HepG2 (cell line): ENCODE data around the gene ACSS3. TPM values are rescaled to one million over a fixed set of nuclear protein-coding genes. Genes with fewer than 3 reads are reported as not detected.
A peak's percentile ranks its signal among the peaks of the same experiment; 100 is the strongest.

Source experiments
- ARNT2 ChIP-seq: sonication (generic); formaldehyde crosslinking; IDR thresholded peaks from 2 replicates; pipeline ENCODE4 v1.8.0; 2022; ENCODE audit warnings: mild to moderate bottlenecking, low read depth, missing genetic modification reagents, moderate library complexity
- BRD4 ChIP-seq: sonication (generic); formaldehyde crosslinking; IDR thresholded peaks from 2 replicates; pipeline ENCODE4 v1.4.0; 2020; ENCODE audit warnings: missing genetic modification reagents
- CBX2 ChIP-seq, 2 experiments: fragments of 200-600 bp in 1 of 2; sonication (generic); formaldehyde crosslinking in 1 of 2; IDR thresholded peaks; 2 replicates each; pipeline versions ENCODE4 v1.7.0 to v1.8.1; 2018 to 2022; ENCODE audit warnings: low read depth in 2 of 2, low read length in 1 of 2, mild to moderate bottlenecking in 1 of 2, missing genetic modification reagents in 1 of 2
- ELF1 ChIP-seq: sonication (generic); formaldehyde crosslinking; IDR thresholded peaks from 2 replicates; pipeline ENCODE4 v1.4.0; 2020; ENCODE audit warnings: missing genetic modification reagents
- HDAC2 ChIP-seq: sonication (generic); formaldehyde crosslinking; IDR thresholded peaks from 2 replicates; pipeline ENCODE4 v1.4.0; 2020; ENCODE audit warnings: missing genetic modification reagents
- HES4 ChIP-seq: sonication (generic); formaldehyde crosslinking; IDR thresholded peaks from 2 replicates; pipeline ENCODE4 v1.9.0; 2021; ENCODE audit warnings: mild to moderate bottlenecking, missing genetic modification reagents, borderline replicate concordance
- HOXA3 ChIP-seq: sonication (generic); formaldehyde crosslinking; IDR thresholded peaks from 2 replicates; pipeline ENCODE4 v1.5.0; 2020; ENCODE audit warnings: missing genetic modification reagents
- IRF2 ChIP-seq: IDR thresholded peaks from 2 replicates; pipeline ENCODE4 v1.6.1; 2018; ENCODE audit warnings: missing genetic modification reagents, missing compliant biosample characterization
- KDM5B ChIP-seq: sonication (generic); formaldehyde crosslinking; IDR thresholded peaks from 2 replicates; pipeline ENCODE4 v1.4.0; 2020; ENCODE audit warnings: missing genetic modification reagents, mild to moderate bottlenecking, borderline replicate concordance
- MAFF ChIP-seq: IDR thresholded peaks from 2 replicates; pipeline ENCODE4 v1.6.1; 2011; ENCODE audit warnings: low read depth, low read length, improper control_type of control experiment
- MAZ ChIP-seq, 2 experiments: sonication (generic) in 1 of 2; formaldehyde crosslinking in 1 of 2; IDR thresholded peaks; 2 replicates each; pipeline versions ENCODE4 v1.5.0 to v1.6.1; 2012 to 2020; ENCODE audit warnings: low read depth in 2 of 2, mild to moderate bottlenecking in 2 of 2, borderline replicate concordance in 1 of 2, improper control_type of control experiment in 1 of 2, low read length in 1 of 2, missing genetic modification reagents in 1 of 2, moderate library complexity in 1 of 2
- MIER3 ChIP-seq: IDR thresholded peaks from 2 replicates; pipeline ENCODE4 v1.6.1; 2016; ENCODE audit warnings: missing compliant biosample characterization, borderline replicate concordance
- MXD1 ChIP-seq: sonication (generic); formaldehyde crosslinking; IDR thresholded peaks from 2 replicates; pipeline ENCODE4 v1.4.0; 2020; ENCODE audit warnings: mild to moderate bottlenecking, missing genetic modification reagents
- MXD3 ChIP-seq: IDR thresholded peaks from 2 replicates; pipeline ENCODE4 v1.6.1; 2016; ENCODE audit warnings: mild to moderate bottlenecking, missing biosample characterization, missing genetic modification reagents
- SP1 ChIP-seq, 2 experiments: fragments of 450-650 bp in 1 of 2; sonication (generic) in 1 of 2; formaldehyde crosslinking in 1 of 2; IDR thresholded peaks; 2 replicates each; pipeline versions ENCODE4 v1.4.0 to v1.6.1; 2016 to 2020; ENCODE audit warnings: missing genetic modification reagents in 1 of 2
- STAT6 ChIP-seq: sonication (generic); formaldehyde crosslinking; IDR thresholded peaks from 2 replicates; pipeline ENCODE4 v1.4.0; 2020; ENCODE audit warnings: missing genetic modification reagents, mild to moderate bottlenecking, borderline replicate concordance
- TERF1 ChIP-seq: sonication (generic); formaldehyde crosslinking; IDR thresholded peaks from 2 replicates; pipeline ENCODE4 v1.8.0; 2022; ENCODE audit warnings: mild to moderate bottlenecking, missing genetic modification reagents, moderate library complexity
- THAP7 ChIP-seq: sonication (generic); formaldehyde crosslinking; IDR thresholded peaks from 2 replicates; pipeline ENCODE4 v1.8.1; 2023; ENCODE audit warnings: mild to moderate bottlenecking, missing genetic modification reagents
- ZBTB21 ChIP-seq: sonication (generic); formaldehyde crosslinking; IDR thresholded peaks from 2 replicates; pipeline ENCODE4 v1.4.0; 2020; ENCODE audit warnings: missing genetic modification reagents
- ZC3H13 ChIP-seq: sonication (generic); formaldehyde crosslinking; IDR thresholded peaks from 2 replicates; pipeline ENCODE4 v1.8.1; 2023; ENCODE audit warnings: mild to moderate bottlenecking, missing genetic modification reagents, moderate library complexity
- ZFX ChIP-seq: sonication (generic); formaldehyde crosslinking; IDR thresholded peaks from 2 replicates; pipeline ENCODE4 v1.4.0; 2020; ENCODE audit warnings: mild to moderate bottlenecking, low read depth, missing genetic modification reagents, moderate library complexity
- ZNF235 ChIP-seq: sonication (generic); formaldehyde crosslinking; IDR thresholded peaks from 2 replicates; pipeline ENCODE4 v1.8.1; 2023; ENCODE audit warnings: mild to moderate bottlenecking, missing genetic modification reagents, borderline replicate concordance
- ZNF552 ChIP-seq: sonication (generic); formaldehyde crosslinking; IDR thresholded peaks from 2 replicates; pipeline ENCODE4 v1.9.0; 2022; ENCODE audit warnings: missing genetic modification reagents, mild to moderate bottlenecking, borderline replicate concordance
- ZNF589 ChIP-seq: sonication (generic); formaldehyde crosslinking; conservative IDR thresholded peaks from 2 replicates; pipeline ENCODE4 v1.8.0; 2022; ENCODE audit warnings: mild to moderate bottlenecking, moderate library complexity, missing genetic modification reagents
- ZNF615 ChIP-seq: sonication (generic); formaldehyde crosslinking; IDR thresholded peaks from 2 replicates; pipeline ENCODE4 v1.5.0; 2020; ENCODE audit warnings: mild to moderate bottlenecking, missing genetic modification reagents, borderline replicate concordance
- polyA plus RNA-seq, 8 experiments: library from polyadenylated mRNA; depleted of rRNA in 3 of 8; stranded (reverse) in 7 of 8; unstranded in 1 of 8; fragments of >200 nt; fragmentation: Illumina TruSeq in 4 of 8; extraction: Trizol in 4 of 8; gene quantifications; 2 replicates each; pipeline versions ENCODE4 v1.2.1 to v1.2.3, GENCODE V29; 2011 to 2016; ENCODE audit warnings: low read depth in 4 of 8, missing spikeins in 1 of 8, mixed read lengths in 1 of 8; ENCODE audit not compliant: insufficient read depth in 1 of 8
- total RNA-seq, 5 experiments: library from RNA; depleted of rRNA; stranded (reverse); fragments of >200 nt; fragmentation: Illumina TruSeq; extraction: Trizol; gene quantifications; 2 replicates each; pipeline ENCODE4 v1.2.3, GENCODE V29; 2016; ENCODE audit warnings: low read depth in 1 of 5

ACSS3 gene
- total and polyA plus RNA-seq, 2 of the 13 experiments (the other 11 are each of a cell fraction or from before 2014, with no cell fraction given) = 79.5 to 86.3 TPM

- no peak for TF ChIP-seq ZNF235 (CRISPR knock-in tag)
- no peak for TF ChIP-seq MXD3 (CRISPR knock-in tag)
- TF ChIP-seq BRD4 (CRISPR knock-in tag) = no peak
- TF ChIP-seq MIER3 (CRISPR knock-in tag) = peak; percentile 77; the same call in 1 of the 2 replicates
- TF ChIP-seq ARNT2 (CRISPR knock-in tag) = 0 out of 2 replicates have a peak, but pooled peaks have one; percentile 43
- peak; percentile 86 for TF ChIP-seq HOXA3 (CRISPR knock-in tag)
- no peak for TF ChIP-seq MXD1 (CRISPR knock-in tag)
- TF ChIP-seq ZC3H13 (CRISPR knock-in tag) = no peak
- TF ChIP-seq KDM5B (CRISPR knock-in tag) = no peak
- TF ChIP-seq HES4 (CRISPR knock-in tag) = no peak
- TF ChIP-seq ELF1 (CRISPR knock-in tag) = peak; percentile 52; the same call in 1 of the 2 replicates
- TF ChIP-seq STAT6 (CRISPR knock-in tag) = no peak
- no peak for TF ChIP-seq ZFX (CRISPR knock-in tag)
- no peak for TF ChIP-seq ZNF552
- TF ChIP-seq MAFF = no peak
- TF ChIP-seq TERF1 (CRISPR knock-in tag) = no peak
- TF ChIP-seq ZBTB21 (CRISPR knock-in tag) = 0 out of 2 replicates have a peak, but pooled peaks have one; percentile 45
- TF ChIP-seq CBX2 (IDR thresholded peaks at IDR 0.05; ENCODE audit: low read depth, low read length) = no peak
- no peak for TF ChIP-seq CBX2 (CRISPR knock-in tag; IDR thresholded peaks at IDR 0.05; ENCODE audit: low read depth)
- TF ChIP-seq IRF2 (CRISPR knock-in tag) = peak; percentile 90; the same call in 1 of the 2 replicates
- TF ChIP-seq THAP7 = no peak
- TF ChIP-seq SP1 (IDR thresholded peaks at IDR 0.05) = no peak
- TF ChIP-seq SP1 (CRISPR knock-in tag; IDR thresholded peaks at IDR 0.05) = 0 out of 2 replicates have a peak, but pooled peaks have one; percentile 27
- TF ChIP-seq ZNF589 (CRISPR knock-in tag) = 0 out of 2 replicates have a peak, but pooled peaks have one; percentile 48
- no peak for TF ChIP-seq ZNF615
- TF ChIP-seq MAZ (IDR thresholded peaks at IDR 0.05; ENCODE audit: borderline replicate concordance, low read depth, low read length) = no peak
- no peak for TF ChIP-seq MAZ (CRISPR knock-in tag; IDR thresholded peaks at IDR 0.05; ENCODE audit: low read depth)
- TF ChIP-seq HDAC2 (CRISPR knock-in tag) = peak; percentile 96
These were observed 8.5 kb downstream of the ACSS3 start (continued) for GRCh38 chr12:81086342-81086741.
